Retina (tissue), 1 donor: ENCODE data around the gene DDC.
A peak's percentile ranks its signal among the peaks of the same experiment; 100 is the strongest.
"Not testable (repeated sequence)": the region's sequence is repeated elsewhere in the genome, so short reads cannot be mapped to it uniquely, and the experiment has no call there.

Experiments used
- DNase-seq: peaks from one replicate; pipeline ENCODE4 v3.0.0-alpha.2; 2016

Gene DDC

DNA sequence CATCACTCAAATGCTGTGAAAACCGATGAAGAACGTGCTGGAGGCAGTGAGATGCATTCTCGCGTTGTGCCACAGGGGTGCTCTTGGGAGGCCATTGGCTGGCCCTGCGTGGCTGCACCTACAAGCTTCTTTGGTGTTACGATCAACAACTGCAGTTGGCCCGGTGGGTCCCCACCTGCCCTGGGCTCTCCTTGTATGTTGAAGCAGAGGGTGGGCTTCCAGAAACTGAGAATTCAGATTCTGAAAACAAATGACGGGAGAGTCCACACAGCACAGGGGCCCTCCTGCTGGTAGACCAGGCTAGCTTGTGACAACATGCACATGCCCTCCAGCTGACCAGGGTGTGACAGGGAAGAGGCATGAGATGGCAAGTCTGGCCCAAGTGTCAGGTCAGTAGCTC lies 23.7 kb upstream of the DDC start:
- DNase-seq = no peak

DNA sequence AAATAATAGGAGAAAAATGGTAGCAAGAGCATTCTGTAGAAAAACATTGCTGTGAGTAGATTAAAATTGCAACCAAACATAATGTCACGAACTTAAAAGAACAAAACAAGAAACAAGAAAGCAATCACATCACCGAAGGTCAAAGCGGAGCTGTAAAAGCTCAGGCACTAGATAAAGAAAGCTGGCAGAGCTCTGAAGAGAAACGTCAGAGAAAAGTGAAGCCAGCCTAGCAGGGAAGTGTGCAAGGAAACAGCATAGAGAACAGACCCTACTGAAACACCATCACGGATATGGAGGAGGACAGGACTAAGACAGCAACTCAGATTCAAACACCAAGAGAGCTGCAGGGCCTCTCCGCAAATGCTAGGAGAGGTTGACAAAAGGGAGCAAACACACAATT lies 22.5 kb upstream of the DDC start:
- no peak for DNase-seq

DNA sequence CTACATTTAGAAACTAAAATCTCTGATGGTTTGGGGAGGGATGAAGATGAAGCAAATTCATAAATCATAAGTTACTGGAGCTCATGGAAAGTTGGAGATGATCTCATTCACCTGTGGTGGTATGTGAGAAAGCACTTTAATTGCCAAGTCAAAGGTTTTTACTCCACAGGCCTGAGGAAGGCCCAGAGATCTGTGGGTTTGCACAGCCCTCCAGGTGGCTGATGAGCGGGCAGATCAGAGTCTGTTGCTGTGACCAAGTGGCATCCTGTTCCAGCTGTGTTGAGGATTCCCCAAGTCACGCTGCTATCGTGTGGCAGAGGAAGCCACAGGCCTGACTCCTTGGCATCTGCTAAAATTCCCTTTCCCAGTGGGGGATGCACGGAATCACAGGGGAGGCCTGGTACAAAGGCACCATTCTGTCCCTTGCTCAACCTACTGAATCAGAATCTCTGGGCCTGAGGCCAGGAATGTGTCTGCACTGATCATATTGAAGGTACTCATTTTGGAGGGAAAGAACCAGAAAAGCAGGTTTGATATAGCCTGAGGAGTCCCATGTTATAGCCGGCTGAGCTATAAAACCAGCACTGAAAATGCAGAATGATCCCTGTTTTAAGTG lies 19.7 kb upstream of the DDC start:
- DNase-seq = no peak

DNA sequence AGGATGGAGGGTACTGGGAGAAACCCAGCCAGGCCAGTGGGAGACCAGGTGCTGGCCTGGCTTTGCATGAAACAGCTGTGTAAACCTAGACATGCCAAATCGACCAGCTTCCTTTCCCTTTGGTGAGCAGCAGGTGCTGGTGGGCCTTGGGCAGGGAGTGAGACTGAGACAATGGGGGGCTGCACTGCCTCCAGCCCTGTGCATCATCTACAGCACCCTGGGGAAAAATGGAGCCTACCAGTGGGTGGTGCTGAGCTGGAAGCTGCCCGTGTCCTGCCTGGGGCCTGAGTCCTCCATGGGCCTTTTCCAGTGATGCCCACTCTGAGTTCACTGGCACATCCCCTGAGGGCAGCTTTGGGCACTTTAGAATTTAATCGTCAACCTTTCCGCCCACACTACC lies 19.2 kb upstream of the DDC start:
- no peak for DNase-seq

DNA sequence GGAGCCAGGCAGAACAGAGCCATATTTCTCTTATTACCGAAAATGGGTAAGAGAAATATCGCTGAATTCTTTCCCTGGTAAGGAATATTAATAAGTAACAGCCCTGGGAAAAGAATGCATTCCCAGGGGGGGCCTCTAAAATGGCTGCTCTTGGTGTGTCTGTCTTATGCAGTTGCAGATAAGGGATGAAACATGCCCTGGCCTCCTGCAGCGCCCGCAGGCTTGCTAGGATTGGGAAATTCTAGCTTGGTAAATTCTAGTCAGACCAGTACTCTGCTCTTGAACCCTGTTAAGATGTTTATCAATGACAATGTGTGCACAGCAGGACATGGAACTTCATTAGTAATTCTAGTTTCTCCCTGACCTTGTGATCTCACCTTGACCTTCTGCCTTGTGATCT lies 18.1 kb upstream of the DDC start:
- not testable (repeated sequence) for DNase-seq

DNA sequence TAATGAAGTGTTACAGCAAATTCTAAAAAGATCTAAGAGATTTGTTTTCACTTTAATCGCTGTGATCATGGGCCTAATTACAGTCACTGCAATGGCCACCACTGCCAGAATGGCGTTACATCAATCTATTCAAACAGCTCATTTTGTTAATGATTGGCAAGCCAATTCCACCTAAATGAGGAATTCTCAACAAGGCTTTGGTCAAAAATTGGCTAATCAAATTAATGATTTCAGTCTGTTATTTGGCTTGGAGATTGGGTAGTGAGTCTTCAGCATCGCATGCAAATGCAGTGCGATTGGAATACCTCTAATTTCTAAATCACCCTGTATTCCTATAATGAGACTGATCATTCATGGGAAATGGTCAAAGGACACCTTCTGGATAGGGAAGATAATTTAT lies 17.1 kb upstream of the DDC start:
- DNase-seq = not testable (repeated sequence)

DNA sequence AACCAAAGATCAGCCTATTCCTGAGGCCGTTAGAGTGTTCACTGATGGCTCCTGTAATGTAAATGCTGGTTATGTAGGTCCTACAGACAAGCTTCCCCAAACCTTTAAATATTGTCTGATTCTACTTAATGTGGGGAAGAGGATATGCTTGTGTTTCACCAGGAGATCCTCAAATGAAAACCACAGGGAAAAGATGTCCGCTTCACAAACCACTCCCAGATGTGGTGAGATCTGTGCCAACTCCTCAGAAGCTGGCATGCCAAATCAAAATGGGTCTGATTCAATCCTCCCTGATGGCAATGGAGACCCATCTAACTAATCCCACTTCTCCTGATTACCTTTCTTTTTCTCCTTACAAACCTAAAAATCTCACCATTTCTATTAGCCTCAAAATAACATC lies 15.5 kb upstream of the DDC start:
- not testable (repeated sequence) for DNase-seq

DNA sequence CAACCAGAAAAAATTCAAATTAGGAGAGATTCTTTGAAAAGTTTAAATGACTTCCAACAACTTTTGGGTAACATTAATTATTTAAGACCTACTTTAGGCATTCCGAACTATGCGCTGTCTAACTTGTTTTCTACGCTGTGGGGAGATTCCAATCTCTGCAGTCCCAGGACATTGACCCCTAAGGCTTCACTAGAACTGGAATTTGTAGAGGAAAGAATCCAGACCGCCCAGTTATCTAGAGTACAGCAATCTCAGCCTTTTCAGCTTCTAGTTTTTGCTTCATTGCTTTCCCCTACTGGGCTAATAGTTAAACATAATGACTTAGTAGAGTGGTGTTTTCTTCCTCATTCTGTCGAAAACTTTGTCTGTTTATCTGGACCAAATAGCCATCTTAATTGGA lies 14.9 kb upstream of the DDC start:
- DNase-seq = no peak

DNA sequence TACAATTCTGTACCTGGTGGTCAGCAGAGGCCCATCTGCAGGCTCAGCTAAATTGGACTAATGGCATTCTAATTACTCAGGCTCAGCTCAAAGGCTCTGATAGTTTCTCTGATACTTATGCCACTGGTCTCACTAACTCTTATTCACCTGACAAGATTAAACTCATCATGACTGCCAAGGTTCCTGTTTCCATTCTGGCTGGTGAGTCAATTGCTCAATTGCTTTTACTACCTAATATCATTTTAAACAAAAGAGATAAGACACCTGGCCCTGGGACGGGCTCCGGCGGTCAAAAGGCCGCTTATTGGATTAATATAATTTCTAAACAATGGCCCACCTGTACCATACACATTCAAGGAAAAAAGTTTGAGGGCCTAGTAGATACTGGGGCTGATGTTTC lies 12.9 kb upstream of the DDC start:
- not testable (repeated sequence) for DNase-seq

DNA sequence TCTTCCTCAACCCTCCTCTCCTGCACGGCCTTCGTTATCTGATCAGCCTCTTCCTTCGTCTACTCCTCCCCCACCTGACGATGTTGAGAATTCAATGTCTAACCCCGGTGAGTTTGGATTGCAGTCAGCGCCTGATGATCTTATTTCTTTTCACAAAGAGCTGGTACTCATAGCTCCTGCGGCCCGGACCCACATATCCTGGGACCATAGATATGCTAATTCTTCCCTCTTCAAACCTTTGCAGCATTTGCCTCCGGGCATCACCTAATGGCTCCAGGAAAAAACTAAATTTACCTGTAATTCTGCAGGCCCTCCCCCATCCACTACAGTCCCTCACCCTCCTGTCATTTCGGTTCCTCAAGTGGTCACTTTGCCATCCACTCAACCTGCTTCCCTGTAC lies 12.4 kb upstream of the DDC start:
- no peak for DNase-seq

DNA sequence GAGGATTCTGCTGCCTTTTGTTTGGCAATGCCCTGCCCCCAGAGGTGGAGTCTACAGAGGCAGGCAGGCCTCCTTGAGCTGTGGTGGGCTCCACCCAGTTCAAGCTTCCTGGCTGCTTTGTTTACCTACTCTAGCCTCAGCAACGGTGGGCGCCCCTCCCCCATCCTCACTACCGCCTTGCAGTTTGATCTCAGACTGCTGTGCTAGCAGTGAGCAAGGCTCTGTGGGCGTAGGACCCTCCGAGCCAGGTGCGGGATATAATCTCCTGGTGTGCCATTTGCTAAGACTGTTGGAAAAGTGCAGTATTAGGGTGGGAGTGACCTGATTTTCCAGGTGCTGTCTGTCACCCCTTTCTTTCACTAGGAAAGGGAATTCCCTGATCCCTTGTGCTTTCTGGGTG lies 11.2 kb upstream of the DDC start:
- not testable (repeated sequence) for DNase-seq

DNA sequence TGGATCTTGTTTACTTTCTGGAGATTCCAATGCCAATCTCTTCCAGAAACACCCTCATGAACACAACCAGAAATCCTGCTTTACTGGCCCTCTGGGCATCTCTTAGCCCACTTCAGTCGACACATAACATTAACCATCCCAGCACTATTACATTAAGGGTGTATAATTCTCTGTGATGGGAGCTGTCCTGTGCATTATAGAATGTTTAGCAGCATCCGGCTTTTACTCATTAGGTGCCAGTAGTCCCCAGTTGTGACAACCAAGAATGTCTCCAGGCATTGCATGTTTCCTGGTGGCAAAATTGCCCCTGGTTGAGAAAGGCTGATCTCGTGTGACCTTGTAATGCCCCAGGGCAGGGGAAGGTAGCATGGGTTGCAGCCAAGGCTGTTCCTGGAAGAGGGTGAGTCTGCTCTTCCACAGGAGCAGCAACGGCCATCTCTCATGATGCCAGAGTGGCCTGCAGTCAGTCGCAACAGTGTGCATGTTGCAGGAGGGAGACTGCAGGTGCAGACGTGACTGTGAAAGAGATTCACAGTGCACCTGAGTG lies 2.6 kb upstream of the DDC start:
- no peak for DNase-seq

DNA sequence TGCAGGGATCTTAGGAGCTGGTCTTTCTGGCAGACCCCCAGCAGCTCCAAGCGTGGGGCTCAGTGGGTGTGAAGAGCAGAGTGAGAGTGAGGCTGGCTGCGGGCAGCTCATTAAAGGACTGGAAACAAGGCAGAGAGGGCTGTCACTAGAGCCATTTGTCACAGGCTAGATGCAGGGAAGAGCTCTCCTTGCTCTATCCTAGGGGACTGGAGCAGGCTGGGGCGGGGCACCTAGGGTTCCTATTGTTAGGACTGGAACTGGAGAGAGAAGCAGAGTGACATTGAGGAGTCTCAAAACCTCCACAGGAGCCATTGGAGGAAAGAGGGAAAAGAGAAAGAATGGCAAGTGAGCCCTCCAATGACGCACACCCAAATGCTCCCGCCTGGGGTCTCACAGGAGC lies 772 bp upstream of the DDC start:
- no peak for DNase-seq

DNA sequence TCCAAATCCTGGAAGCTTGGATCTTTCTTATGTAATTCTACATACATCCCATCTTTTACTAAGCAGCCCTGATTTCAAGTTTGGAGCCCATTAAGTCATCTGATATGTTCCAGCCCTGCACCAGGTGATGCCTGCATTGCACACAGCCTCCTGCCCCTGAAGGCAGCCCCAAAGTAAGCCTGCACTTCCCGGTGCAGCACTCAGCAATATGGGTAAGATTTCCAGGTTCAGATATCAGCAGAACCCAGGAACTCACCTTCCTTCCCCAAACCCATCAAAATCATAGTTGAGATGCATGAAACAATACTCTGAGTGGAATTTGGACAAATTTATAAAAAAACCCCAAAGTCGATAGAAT lies 333 bp upstream of the DDC start:
- no peak for DNase-seq

DNA sequence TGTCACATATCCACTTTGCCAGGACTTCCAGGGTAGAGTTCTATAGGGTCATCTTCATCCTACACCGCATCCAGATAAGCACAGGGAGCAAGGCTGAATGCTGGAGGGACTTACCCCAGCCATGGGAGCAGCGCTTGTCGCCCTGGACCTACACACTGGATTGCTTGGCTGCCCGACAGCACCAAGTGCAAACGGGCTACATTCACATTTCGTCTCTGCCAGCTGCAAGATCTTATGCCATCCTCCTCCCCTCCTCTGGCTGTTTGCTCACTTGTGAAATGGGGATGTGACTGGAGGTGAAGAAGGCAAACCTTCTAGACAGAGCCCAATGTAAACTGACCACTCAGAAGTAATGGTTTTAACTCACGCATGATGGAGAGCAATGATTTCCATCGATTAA lies 1.0 kb downstream of the DDC start:
- no peak for DNase-seq

DNA sequence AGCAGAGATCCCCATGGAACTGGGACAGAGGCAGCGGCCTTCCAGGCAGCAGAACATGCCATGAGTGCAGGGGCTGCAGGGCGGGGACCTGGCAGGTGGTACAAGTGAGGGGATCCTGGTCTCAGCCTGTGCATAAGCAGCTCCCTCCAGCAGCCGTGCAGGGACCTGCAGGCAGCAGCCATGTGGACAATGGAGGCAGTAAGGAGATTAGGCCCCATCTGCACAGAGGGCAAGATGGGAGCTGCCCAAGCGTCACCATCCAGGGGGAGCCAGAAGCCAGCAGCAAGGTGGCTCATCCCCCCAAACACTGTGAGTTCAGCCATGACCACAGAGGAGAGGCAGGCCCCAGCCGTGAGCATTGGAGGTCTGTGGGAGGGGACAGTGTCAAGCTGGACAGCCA lies 3.1 kb downstream of the DDC start:
- peak; percentile 40 for DNase-seq

DNA sequence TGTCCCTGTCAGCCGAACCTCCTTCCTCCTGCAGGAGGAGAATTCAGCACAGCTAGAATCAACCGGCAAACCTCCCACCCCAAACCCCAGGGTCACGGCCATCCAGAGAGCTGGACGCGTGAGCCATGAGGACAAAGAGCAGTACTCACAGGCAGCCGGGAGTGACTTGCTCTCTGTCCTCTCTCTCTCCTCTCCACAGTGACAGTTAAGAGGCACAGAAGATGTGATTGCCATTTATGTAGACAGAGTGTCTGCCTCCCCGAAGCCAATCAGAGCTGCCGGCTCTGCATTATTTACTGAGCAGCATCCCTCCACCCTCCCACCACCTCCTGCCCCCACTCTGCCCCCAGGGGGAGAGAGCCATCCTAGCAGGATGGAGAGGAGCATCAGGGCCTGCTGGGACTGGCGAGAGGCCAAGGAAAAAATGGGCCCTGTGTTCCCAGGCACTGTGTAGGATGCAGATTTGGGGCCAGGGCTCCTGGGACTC lies 4.3 kb downstream of the DDC start:
- DNase-seq = peak; percentile 61

DNA sequence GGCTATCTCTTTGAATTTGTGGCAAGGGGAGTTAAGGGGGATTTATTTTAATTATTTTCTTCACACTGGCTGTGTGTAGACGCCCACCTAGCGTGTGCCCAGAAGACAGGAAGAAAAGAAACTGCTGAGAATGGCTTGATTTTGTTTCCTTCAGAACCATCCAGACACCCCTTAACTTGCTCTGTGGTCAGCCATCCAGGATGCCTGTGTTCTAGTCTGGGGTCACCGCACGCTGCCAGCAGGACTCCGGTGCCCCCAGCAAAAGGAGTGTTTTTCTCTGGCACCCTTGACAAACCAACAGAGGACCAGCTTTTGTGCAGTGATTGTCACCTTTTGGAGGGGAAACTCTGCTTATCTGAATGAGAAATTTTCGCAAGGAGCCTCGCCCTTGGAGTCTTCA lies 5.3 kb downstream of the DDC start:
- DNase-seq = no peak

DNA sequence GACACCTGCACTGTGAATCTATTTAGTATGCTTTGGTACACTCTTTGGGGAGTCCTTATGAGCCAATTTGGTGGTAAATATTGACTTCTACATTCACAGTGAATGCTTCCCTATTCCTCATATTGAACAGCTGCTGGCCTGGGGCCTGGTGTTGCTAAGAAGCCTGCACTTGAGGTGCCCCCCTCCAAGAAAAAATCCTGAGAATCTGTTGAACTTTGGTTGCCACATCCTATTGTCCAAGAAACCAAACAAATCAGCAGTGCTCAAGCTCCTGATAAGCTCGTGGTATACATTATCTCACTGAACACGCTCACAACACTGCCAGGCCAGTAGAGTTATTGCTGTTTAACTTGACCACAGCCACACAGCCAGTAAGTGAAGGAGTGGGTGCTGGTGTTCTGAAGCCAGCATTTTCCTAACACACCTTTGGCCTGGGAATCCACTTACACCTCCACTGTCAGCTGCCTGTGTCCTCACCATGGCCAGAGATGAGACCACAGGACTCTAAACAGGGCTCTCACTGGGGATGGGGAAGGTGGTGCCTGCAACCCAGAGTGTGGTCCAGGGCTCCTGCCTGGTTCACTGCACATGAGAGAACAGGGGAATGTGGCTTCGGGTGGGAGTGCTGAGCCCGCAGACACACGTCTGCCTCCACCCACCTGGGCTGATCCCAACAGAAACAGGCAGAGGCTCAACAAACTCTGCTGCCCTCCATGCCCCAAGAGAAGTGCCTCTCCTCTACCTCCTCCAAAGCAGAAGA lies 6.7 kb downstream of the DDC start:
- no peak for DNase-seq

DNA sequence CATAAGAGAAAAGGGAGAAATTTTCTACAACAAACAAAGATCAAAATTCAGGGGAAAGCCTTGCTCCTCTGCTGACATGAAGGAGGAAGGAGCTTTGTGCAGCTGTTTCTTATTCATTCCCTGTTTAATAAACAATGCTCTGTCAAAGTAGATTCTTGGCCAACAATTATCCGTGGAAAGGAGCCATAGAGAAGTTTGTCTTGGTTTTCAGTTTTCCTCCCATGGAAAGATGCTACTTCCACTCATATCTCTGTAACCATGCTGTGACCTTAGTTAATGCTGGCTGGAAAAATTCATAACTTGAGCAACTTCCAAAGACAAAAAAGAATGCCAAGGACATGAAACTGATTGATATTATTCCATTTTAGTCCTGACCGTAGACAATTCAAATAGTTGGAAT lies 8.1 kb downstream of the DDC start:
- no peak for DNase-seq

DNA sequence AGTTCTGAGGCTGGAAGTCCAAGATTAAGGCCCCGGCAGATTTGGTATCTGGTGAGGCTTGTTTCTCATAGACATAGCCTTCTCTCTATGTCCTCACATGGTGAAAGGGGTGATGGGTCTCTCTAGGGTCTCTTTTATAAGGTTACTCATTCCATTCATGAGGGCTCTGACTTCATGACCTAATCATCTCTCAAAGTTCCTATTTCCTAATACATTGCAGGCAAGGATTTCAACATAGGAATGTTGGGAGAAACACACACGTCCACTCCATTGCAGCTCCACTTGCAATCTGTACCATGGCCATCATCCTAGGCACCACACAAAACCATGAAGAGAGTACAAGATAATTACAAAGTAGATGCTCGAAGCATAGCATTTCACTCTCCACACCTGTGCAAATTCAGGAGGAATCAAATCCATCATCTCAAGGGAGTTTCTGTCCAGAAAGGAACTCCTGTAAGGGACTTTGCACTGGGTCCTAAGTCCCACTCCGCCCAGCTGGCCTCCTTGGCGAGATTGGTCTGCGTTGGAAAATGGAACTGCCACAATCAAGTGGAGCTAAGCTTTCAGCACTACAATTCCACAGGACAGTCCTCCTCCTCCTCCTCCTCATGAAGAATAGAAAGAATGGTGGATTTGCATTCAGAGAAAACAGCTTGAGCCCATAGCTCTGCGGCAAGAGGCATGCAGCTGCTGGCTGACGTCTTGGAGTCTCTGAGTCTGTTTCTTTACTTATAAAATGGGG lies 8.8 kb downstream of the DDC start:
- no peak for DNase-seq

DNA sequence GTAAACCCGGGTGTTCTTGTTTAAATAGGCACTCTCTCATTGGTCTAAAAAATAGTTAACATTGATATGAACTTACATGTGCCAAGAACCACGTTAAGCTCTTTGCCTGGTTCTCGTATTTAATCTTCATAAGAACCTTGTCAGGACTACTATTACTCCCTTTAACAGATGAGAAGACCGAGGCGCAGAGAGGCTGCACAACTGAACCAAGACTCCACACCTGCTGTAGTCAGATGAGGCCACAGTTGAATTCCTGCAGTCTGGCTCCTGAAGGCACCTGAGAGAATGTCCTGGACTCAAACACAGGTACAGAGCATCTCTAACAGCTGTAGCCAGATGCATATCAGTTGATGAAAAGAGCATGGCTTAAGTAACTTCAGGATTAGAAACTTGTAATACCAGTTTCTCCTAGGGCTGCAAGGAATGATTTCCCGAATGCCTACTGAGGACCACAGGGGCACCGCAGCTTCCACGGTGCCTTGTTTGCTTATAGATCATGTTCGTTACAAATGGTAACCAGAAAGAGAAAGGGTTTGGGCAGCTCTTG lies 9.5 kb downstream of the DDC start:
- DNase-seq = no peak
